Activated naive CD4-positive, alpha-beta T cell treated with Interleukin-2 at 50 U/mL for 16 hours (primary cell): ENCODE measurements around the gene BRAF.
A peak's percentile ranks its signal among the peaks of the same experiment; 100 is the strongest.
"Not testable (repeated sequence)": the region's sequence is repeated elsewhere in the genome, so short reads cannot be mapped to it uniquely, and the experiment has no call there.

Source experiments
- DNase-seq: peaks from one replicate; pipeline ENCODE4 v3.0.0-alpha.2; 2020

The BRAF gene

GRCh38 chr7:140924821-140925421 lies at the start of gene BRAF:
TSS of gene BRAF (minus strand) at chr7:140924929. CDS start at chr7:140924703, 226 bp downstream.
- DNase-seq = peak; percentile 95

GRCh38 chr7:140972876-140973829 lies 48.4 kb upstream of the BRAF start:
- DNase-seq = no peak

- no peak for DNase-seq
Measured at GRCh38 chr7:140972344-140972743, 47.6 kb upstream of the BRAF start.

GRCh38 chr7:140967438-140967837 lies 42.7 kb upstream of the BRAF start:
- DNase-seq = no peak

DNA sequence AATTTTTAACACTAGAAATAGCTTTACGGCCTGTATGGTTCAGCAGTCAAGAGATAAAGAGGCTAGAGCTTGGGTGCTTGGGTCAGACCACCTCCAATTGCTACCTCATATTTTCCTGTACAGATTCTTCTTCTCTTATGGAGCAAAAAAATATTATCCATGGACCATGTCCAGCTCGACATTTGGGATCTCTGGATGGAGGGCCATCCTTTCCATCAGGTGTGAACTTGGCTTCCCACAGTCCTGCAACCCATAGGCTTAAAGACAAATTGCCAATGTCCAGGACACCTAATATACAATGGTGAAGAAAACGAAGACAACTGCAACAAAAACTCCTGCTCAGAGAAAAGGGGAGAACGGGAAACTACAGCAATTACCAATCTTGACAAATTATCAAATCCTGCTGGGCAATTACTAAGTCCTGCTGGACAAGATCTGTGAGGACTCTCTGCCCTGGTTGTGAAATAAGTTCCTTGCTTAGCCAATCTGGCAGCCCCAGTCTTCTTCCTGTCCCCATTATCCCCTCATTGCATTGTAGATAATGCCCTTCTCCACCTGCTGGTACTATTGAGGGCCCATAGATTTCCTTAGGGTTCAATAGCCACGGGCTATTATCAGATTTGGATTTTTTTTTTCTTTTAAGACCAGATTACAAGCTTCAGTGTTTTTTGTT lies 42.0 kb upstream of the BRAF start:
- no peak for DNase-seq

- no peak for DNase-seq
Measured at GRCh38 chr7:140961117-140961516, 36.4 kb upstream of the BRAF start.

DNA sequence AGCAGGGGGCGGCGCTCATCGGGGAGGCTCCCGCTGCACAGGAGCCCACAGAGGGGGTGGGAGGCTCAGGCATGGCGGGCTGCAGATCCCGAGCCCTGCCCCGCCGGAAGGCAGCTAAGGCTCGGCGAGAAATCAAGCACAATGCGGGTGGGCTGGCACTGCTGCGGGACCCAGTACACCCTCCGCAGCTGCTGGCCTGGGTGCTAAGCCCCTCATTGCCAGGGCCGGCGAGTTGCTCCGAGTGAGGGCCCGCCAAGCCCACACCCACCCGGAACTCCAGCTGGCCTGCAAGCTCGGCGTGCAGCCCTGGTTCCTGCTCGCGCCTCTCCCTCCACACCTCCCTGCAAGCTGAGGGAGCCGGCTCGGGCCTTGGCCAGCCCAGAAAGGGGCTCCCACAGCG lies 32.3 kb upstream of the BRAF start:
- not testable (repeated sequence) for DNase-seq

GRCh38 chr7:140945940-140946339 lies 21.2 kb upstream of the BRAF start:
- DNase-seq = no peak

- DNase-seq = not testable (repeated sequence)
Measured at GRCh38 chr7:140942242-140942641, 17.5 kb upstream of the BRAF start.

GRCh38 chr7:140940898-140941297 lies 16.2 kb upstream of the BRAF start:
- DNase-seq = no peak

DNA sequence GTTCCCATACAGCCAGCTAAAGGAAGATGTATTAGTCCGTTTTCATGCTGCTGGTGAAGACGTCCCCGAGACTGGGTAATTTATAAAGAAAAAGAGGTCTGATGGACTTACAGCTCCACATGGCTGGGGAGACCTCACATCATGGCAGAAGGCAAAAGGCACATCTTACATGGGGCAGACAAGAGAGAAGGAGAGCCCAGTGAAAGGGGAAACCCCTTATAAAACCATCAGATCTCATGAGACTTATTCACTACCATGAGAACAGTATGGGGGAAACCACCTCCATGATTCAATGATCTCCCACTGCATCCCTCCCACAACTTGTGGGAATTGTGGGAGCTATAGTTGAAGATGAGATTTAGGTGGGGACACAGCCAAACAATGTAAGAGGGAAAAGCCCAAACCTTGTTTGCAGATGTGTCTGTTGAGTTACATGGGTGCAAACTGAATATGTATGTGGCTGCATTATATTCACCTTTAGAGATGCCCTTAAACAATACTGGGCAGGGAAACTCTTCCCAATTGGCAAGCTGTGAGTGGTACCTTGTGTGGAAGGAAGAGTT lies 13.1 kb upstream of the BRAF start:
- DNase-seq = no peak

- no peak for DNase-seq
Measured at GRCh38 chr7:140928491-140929309, 4.0 kb upstream of the BRAF start.

GRCh38 chr7:140927945-140928344 lies 3.2 kb upstream of the BRAF start:
- DNase-seq = not testable (repeated sequence)

DNA sequence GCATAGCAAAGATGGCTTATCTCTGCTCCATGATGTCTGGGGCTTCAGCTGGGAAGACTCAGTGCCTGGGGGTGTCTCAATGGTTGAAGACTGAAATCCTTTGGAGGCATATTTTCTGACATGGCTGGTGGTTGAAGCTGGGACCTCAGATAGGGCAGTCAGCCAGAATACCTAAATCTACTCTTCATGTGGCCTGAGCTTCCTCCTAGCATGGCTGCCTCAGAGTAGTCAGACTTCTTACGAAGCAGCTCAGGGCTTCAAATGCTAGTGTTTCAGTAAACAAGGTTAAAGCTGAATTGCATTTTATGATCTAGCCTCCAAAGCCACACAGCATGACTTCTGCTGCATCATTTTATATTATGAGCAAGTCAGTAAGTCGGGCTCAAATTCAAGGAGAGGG lies 2.6 kb upstream of the BRAF start:
- DNase-seq = no peak

DNA sequence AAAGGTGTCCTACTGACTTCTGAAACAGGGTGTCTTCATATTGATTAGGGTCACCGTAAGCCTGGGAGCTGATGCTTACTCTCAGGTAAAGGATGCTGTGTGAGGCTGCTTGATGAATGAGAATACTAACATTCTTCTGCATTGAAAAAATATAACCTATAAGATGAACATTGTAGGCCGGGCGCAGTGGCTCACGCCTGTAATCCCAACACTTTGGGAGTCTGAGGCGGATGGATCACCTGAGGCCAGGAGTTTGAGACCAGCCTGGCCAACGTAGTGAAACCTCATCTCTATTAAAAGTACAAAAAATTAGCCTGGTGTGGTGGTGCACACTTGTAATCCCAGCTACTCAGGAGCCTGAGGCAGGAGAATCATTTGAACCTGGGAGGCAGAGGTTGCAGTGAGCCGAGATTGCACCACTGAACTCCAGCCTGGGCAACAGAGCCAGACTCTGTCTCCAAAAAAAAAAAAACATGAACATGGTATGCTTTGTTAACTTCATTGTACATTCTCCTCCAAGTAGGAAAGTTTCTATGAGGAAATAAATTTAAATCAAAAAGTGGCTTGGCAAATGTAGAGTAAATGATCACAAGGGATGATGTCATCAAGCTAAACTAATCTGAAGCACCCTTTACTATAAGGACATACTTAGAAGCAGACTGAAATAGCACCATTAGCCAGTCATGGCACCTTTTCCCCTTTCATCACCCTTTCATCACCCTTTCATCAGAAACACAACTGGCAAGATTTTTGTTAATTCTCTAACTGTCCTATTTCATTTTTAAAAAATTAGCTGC lies 1.5 kb upstream of the BRAF start:
- no peak for DNase-seq

DNA sequence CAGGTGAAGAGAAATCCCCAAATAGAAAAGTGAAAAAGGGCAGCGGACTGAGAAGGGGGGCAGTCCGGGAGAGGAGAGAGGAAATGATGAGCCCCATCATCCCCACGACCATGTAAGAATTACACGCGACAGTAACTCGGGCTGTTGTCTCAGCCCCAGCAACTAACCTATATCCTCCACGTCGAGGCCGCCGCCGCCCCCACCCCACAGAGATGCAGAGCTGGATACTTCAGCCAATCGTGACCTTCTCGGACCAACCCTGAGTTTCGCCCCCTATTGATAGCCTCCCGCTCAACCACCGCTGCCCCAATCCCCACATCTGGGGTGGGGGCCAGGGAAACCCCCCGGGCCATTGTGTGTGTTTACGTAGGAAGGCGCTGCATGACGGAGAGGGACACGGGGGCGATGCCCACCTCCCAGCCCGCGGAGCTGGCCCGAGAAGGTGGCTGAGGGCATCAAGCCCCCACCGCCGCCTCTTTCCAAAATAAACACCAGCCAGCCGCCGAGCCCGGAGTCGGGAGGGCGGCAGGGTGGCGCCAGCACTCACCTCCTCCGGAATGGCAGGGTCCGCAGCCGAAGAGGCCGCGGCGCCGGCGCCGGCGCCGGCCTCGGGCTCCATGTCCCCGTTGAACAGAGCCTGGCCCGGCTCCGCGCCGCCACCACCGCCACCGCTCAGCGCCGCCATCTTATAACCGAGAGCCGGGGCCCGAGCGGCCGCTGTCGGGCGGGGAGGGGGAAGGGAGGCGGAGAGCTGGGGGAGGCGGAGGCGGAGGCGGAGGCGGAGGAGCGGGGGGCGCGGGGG lies 509 bp downstream of the BRAF start:
- peak; percentile 71 for DNase-seq

GRCh38 chr7:140923358-140924006 lies 1.2 kb downstream of the BRAF start:
- no peak for DNase-seq

DNA sequence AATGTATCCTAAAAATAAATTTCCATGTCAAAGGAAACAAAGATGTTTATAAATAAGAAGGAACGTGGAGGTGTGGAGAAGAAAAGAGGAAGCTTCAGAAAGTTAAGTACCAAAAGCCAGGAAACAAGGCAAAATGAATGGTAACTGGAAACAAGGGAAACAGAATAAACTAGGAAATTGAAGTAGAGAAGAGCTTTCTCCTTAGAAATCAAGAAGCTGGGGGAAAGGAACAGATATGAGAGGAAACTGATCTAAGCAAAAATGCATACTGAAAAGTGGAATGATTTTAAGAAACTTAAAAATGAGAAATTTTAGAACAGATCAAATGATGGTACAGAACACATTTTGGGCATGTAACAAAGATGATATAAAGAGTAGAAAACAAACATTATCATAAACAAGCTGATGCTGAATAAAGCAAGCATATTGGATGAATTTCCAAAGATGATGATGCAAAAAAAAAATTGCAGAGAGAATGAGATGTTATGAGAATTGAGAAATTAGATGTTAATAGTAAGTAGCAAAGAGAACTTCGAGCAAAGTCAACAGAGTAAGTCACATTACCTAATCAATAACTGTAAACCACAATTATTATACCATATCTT lies 1.9 kb downstream of the BRAF start:
- DNase-seq = no peak

DNA sequence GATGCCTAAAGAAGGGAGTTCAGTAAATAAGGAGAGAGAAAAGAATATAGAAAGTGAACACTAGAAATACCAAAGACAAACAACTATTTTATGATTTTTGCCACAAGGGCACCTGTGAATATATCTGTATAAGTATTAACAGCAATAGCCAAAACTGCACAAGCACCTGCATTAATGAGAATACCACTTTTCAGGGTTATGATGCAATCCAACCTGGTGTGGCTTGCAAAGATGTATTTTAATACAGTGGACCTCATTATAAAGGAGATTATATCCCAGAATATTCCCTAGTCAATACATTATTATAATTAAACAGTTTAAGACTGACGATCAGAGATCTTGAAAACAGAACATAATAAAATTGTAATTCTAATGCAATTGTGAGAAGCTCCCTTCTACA lies 4.0 kb downstream of the BRAF start:
- no peak for DNase-seq

DNA sequence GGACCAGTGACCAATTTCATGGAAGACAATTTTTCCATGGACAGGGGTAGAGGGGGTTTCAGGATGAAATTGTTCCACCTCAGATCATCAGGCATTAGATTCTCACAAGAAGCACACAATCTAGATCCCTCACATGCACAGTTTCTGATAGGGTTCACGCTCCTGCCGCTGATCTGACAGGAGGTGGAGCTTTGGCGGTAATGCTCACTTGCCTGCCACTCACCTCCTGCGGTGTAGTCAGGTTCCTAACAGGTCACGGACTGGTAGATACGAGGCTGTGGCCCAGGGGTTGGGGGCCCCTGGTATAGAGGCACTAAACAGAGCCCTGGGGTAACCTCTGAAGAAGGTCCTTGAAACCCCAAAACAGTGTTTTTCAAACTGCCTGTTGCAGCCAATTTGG lies 6.5 kb downstream of the BRAF start:
- no peak for DNase-seq
